ENCODE results near the gene SYNM.

The SYNM gene

DNA sequence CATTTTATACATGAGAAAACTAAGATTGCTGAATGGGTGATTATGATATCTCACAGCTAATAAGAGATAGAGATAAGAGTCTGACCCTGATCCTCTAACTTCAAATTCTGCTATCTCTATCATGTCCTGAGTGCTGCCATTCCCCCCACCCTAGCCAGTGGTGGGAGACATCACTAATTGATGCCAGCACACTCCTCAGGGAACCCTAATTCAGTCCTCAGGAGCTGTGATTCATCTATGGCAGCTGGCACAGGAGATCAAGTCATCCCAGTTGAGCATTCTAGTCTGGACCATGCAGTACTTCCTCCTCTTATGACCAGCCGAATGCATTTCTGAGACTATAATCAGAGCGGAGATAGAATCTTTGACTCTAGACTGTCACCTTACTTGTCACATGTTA, 71.9 kb downstream of the SYNM start:
- H3K4me1 ChIP-seq (ENCODE audit: control insufficient read depth, insufficient read depth, low read length), result no peaks in the 10 kb centered on the region
- no peaks in the 10 kb centered on the region for H3K36me3 ChIP-seq (ENCODE audit: control insufficient read depth, insufficient read depth, low read length)
- H3K4me3 ChIP-seq (ENCODE audit: low read length), result no peak overlapping the region
- no peaks in the 10 kb centered on the region for H3K9me3 ChIP-seq (ENCODE audit: control insufficient read depth, low read length)
- H3K27me3 ChIP-seq (ENCODE audit: control insufficient read depth, insufficient read depth, low read length), result no peaks in the 10 kb centered on the region
- no peak overlapping the region for H3K9ac ChIP-seq (ENCODE audit: low read length)

DNA sequence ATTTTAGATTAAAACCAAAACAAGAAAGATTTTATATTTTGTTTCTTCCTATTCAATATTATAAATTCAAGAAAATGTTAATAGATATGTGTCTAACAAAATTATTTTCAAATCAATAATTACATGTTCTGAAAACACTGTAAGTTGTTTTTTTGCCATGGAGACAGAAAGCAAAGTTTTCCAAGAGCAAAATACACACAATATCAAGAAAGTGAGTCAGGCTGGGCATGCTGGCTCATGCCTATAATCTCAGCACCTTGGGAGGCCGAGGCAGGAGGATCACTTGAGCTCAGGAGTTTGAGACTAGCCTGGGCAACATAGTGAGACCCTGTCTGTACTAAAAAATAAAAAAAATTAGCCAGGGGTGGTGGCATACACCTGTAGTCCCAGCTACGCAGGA, 72.8 kb downstream of the SYNM start:
- no peak overlapping the region for H3K9ac ChIP-seq (ENCODE audit: low read length)
- no peaks in the 10 kb centered on the region for H3K27me3 ChIP-seq (ENCODE audit: control insufficient read depth, insufficient read depth, low read length)
- no peak overlapping the region for H3K4me3 ChIP-seq (ENCODE audit: low read length)
- H3K36me3 ChIP-seq (ENCODE audit: control insufficient read depth, insufficient read depth, low read length), result no peaks in the 10 kb centered on the region
- no peaks in the 10 kb centered on the region for H3K9me3 ChIP-seq (ENCODE audit: control insufficient read depth, low read length)
- H3K4me1 ChIP-seq (ENCODE audit: control insufficient read depth, insufficient read depth, low read length), result no peaks in the 10 kb centered on the region

DNA sequence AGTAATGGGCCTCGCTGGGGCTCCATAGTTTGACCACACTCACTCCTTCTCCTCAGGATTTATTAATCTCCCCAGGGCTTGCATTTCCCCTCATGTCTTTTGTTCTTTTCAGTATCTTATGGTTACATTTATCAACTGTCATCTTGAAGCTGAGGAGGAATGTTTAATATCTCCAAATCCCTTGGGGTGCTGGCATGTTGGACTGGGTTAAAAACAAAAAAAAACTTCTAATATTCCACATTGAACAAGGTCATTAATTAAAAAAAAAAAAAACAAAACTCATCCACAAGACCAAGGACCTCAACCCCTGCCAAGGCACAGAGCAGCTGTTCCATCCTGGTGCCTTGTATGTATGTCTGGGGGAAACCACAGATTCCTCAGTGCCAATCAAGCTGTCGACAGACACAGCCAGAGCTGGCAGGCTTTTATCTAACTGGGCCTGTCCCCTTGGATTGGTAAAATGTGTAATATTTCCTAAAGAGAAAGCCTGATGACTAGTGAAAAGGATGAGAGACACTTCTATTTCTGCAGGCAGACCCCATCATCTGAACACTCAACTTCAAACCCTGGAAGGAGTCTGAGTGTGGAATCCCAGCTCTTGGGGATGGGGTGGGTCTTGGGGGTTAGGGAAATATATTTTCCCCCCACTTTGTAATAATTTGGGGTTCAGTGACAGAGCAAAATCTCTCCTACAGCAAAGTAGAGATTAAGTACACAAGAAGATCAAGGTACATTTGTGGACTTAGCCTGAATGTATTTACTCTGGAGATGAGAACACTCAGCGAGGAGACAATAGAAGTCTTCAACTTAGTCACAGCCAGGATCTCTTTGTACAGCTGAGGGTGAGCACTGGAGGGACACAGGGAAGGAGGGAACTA, 75.4 kb downstream of the SYNM start:
- Histone ChIP-seq H3K27me3 (ENCODE audit: control insufficient read depth, insufficient read depth, low read length) (no peaks in the 10 kb centered on the region), H3K4me3 (ENCODE audit: low read length) (no peak overlapping the region), H3K4me1 (ENCODE audit: control insufficient read depth, insufficient read depth, low read length) (no peaks in the 10 kb centered on the region), H3K36me3 (ENCODE audit: control insufficient read depth, insufficient read depth, low read length) (no peaks in the 10 kb centered on the region), H3K9me3 (ENCODE audit: control insufficient read depth, low read length) (no peaks in the 10 kb centered on the region), H3K9ac (ENCODE audit: low read length) (no peak overlapping the region)

GRCh38 chr15:99180964-99181306, 76.1 kb downstream of the SYNM start:
- H3K36me3 ChIP-seq (ENCODE audit: control insufficient read depth, insufficient read depth, low read length), result no peaks in the 10 kb centered on the region
- no peaks in the 10 kb centered on the region for H3K4me1 ChIP-seq (ENCODE audit: control insufficient read depth, insufficient read depth, low read length)
- H3K9ac ChIP-seq (ENCODE audit: low read length), result no peak overlapping the region
- H3K9me3 ChIP-seq (ENCODE audit: control insufficient read depth, low read length), result no peaks in the 10 kb centered on the region
- no peak overlapping the region for H3K4me3 ChIP-seq (ENCODE audit: low read length)
- no peaks in the 10 kb centered on the region for H3K27me3 ChIP-seq (ENCODE audit: control insufficient read depth, insufficient read depth, low read length)

- Histone ChIP-seq H3K9ac (ENCODE audit: low read length) (no peak overlapping the region), H3K9me3 (ENCODE audit: control insufficient read depth, low read length) (no peaks in the 10 kb centered on the region), H3K36me3 (ENCODE audit: control insufficient read depth, insufficient read depth, low read length) (no peaks in the 10 kb centered on the region), H3K27me3 (ENCODE audit: control insufficient read depth, insufficient read depth, low read length) (no peaks in the 10 kb centered on the region), H3K4me3 (ENCODE audit: low read length) (no peak overlapping the region), H3K4me1 (ENCODE audit: control insufficient read depth, insufficient read depth, low read length) (no peaks in the 10 kb centered on the region)
These were observed 76.7 kb downstream of the SYNM start for GRCh38 chr15:99181545-99181971.

GRCh38 chr15:99182791-99183190, 77.9 kb downstream of the SYNM start:
- Histone ChIP-seq H3K36me3 (ENCODE audit: control insufficient read depth, insufficient read depth, low read length) (no peaks in the 10 kb centered on the region), H3K27me3 (ENCODE audit: control insufficient read depth, insufficient read depth, low read length) (no peaks in the 10 kb centered on the region), H3K4me1 (ENCODE audit: control insufficient read depth, insufficient read depth, low read length) (no peaks in the 10 kb centered on the region), H3K9me3 (ENCODE audit: control insufficient read depth, low read length) (no peaks in the 10 kb centered on the region), H3K4me3 (ENCODE audit: low read length) (no peak overlapping the region), H3K9ac (ENCODE audit: low read length) (no peak overlapping the region)

Measured in mucosa of stomach (tissue), 1 donor.